A673 (cell line): ENCODE data around the gene CCSAP. TPM values are rescaled to one million over a fixed set of nuclear protein-coding genes. Genes with fewer than 3 reads are reported as not detected.
A peak's percentile ranks its signal among the peaks of the same experiment; 100 is the strongest.
"Not testable (repeated sequence)": the region's sequence is repeated elsewhere in the genome, so short reads cannot be mapped to it uniquely, and the experiment has no call there.

Experiments used
- BruUV-seq: library from RNA; stranded (reverse); fragments of 400-500 nt; replicated peaks from 2 replicates; lab custom pipeline; 2021; lab: Mats Ljungman, UMichigan
- CTCF ChIA-PET: fragments of 300-600 bp; sonication (Branson Sonifier 250); formaldehyde crosslinking; loops from one replicate; lab custom pipeline; 2022; ENCODE audit warnings: antibody characterized with exemption; lab: Charles Lee
- POLR2A ChIA-PET: fragments of 300-600 bp; sonication (Branson Sonifier 250); formaldehyde crosslinking; loops from one replicate; lab custom pipeline; 2022; ENCODE audit warnings: antibody characterized with exemption; ENCODE audit not compliant: low non-redundant PET; lab: Charles Lee
- DNase-seq: peaks from one replicate; pipeline ENCODE4 v3.0.0-alpha.2; 2015; ENCODE audit warnings: low spot score
- H3K27ac ChIP-seq: fragments of 200-600 bp; sonication (generic); 2 replicates; pipeline ENCODE4 v1.5.1; 2016; ENCODE audit warnings: mixed run types, low read depth, mild to moderate bottlenecking, mixed read lengths, antibody characterized with exemption, low read length; ENCODE audit not compliant: poor library complexity, severe bottlenecking
- H3K27me3 ChIP-seq: fragments of 200-600 bp; sonication (generic); replicated peaks from 2 replicates; pipeline ENCODE4 v1.6.1; 2017; ENCODE audit warnings: mixed run types, low read depth, mild to moderate bottlenecking, mixed read lengths, antibody characterized with exemption, low read length; ENCODE audit not compliant: insufficient read depth, poor library complexity
- H3K36me3 ChIP-seq: fragments of 200-600 bp; sonication (generic); 2 replicates; pipeline ENCODE4 v1.6.1; 2016; ENCODE audit warnings: mixed run types, mild to moderate bottlenecking, mixed read lengths, antibody characterized with exemption, low read length; ENCODE audit not compliant: insufficient read depth, poor library complexity, severe bottlenecking
- H3K4me1 ChIP-seq: fragments of 200-600 bp; sonication (generic); 2 replicates; pipeline ENCODE4 v1.6.1; 2017; ENCODE audit warnings: mixed run types, mild to moderate bottlenecking, mixed read lengths, antibody characterized with exemption, low read length; ENCODE audit not compliant: insufficient read depth, poor library complexity, severe bottlenecking
- H3K4me3 ChIP-seq: fragments of 200-600 bp; sonication (generic); 2 replicates; pipeline ENCODE4 v1.5.1; 2016; ENCODE audit warnings: low read depth, mixed run types, mild to moderate bottlenecking, mixed read lengths, low read length; ENCODE audit not compliant: poor library complexity, severe bottlenecking
- H3K9me3 ChIP-seq: fragments of 200-600 bp; sonication (generic); 2 replicates; pipeline ENCODE4 v1.6.1; 2016; ENCODE audit warnings: mixed run types, low read depth, mild to moderate bottlenecking, mixed read lengths, antibody characterized with exemption, low read length; ENCODE audit not compliant: poor library complexity, severe bottlenecking
- CTCF ChIP-seq: fragments of 300-800, 200-600 bp; sonication (generic); conservative IDR thresholded peaks from 2 replicates; pipeline ENCODE4 v1.5.1; 2017; ENCODE audit warnings: low read depth, mild to moderate bottlenecking, antibody characterized with exemption, low read length, moderate library complexity, mixed read lengths
- EZH2 ChIP-seq: fragments of 200-600 bp; sonication (generic); IDR thresholded peaks from 2 replicates; pipeline ENCODE4 v1.6.1; 2017; ENCODE audit warnings: borderline replicate concordance, low read depth, mild to moderate bottlenecking, mixed read lengths, antibody characterized with exemption, low read length; ENCODE audit not compliant: poor library complexity, severe bottlenecking
- intact Hi-C: fragments of 100-400 bp; cut with micrococcal nuclease; formaldehyde crosslinking; loops from one replicate; pipeline ENCODE4 v1.10.0; 2022; ENCODE audit not compliant: unreplicated experiment
- total RNA-seq: library from RNA; stranded (reverse); gene quantifications from 2 replicates; pipeline ENCODE4 v1.2.3, GENCODE V29; 2021

CCSAP gene
- total RNA-seq, 1 experiment from 2014 or later = 11.7 TPM

GRCh38 chr1:229328598-229329362, 14.1 kb downstream of the CCSAP start:
- intact Hi-C loops = no loop called here
- H3K36me3 ChIP-seq = peaks cover 27% of the 10 kb centered on the region
- POLR2A ChIA-PET = no interaction called here
- CTCF ChIA-PET = no interaction called here
- H3K27ac ChIP-seq = no peak overlapping the region
- no TSS peak for BruUV-seq
- no peaks in the 10 kb centered on the region for H3K9me3 ChIP-seq
- H3K27me3 ChIP-seq = no peaks in the 10 kb centered on the region
- TF ChIP-seq CTCF = no peak
- no peak for TF ChIP-seq EZH2
- no peak overlapping the region for H3K4me3 ChIP-seq
- no peak for DNase-seq
- peaks cover 13% of the 10 kb centered on the region for H3K4me1 ChIP-seq

- POLR2A ChIA-PET, BruUV-seq, intact Hi-C loops: not testable (repeated sequence)
These were observed 15.1 kb downstream of the CCSAP start for GRCh38 chr1:229327765-229328164.

GRCh38 chr1:229326601-229327000, 16.2 kb downstream of the CCSAP start:
- Histone ChIP-seq H3K9me3 (no peaks in the 10 kb centered on the region), H3K27me3 (no peaks in the 10 kb centered on the region), H3K27ac (peak overlapping the region; percentile 4), H3K36me3 (peaks cover 42% of the 10 kb centered on the region), H3K4me1 (peaks cover 13% of the 10 kb centered on the region), H3K4me3 (no peak overlapping the region)
- TF ChIP-seq EZH2 (no peak), CTCF (no peak)
- POLR2A ChIA-PET = no interaction called here
- intact Hi-C loops = no loop called here
- BruUV-seq = no TSS peak
- no peak for DNase-seq
- CTCF ChIA-PET = no interaction called here

More at GRCh38 chr1:229327765-229328164, 15.1 kb downstream of the CCSAP start:
- H3K27me3 ChIP-seq, H3K27ac ChIP-seq, H3K9me3 ChIP-seq, H3K4me3 ChIP-seq, CTCF ChIA-PET, DNase-seq: not testable (repeated sequence)
- peaks cover 13% of the 10 kb centered on the region for H3K4me1 ChIP-seq
- H3K36me3 ChIP-seq = peaks cover 36% of the 10 kb centered on the region
